ENCODE results near the gene ZWINT.

Gene ZWINT

DNA sequence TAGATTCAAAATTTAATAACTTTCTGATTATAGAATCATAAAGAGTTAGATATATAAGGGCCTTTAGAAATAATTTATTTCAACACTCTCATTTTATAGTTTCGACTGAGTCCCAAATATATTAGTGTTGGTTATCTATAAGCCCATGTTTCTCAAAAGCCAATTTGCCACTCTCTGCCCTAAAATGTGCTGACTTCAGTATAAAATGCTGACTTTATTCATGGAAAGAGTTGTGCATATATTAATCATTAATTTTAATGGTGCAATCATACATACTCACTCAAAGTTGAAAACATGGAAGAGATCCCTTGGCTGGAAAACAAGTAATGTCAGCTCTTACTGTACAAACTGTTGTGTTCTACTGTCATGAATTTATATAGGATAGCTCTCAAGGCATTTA lies 19.4 kb downstream of the ZWINT start:
- no CpG with 5 or more reads among the region's 1 CpG for WGBS, 2 experiments (ENCODE audit: insufficient coverage in 2 of 2)
- Histone ChIP-seq H3K4me1 (ENCODE audit: control insufficient read depth, insufficient read depth, low read length, poor library complexity, severe bottlenecking) (no peaks in the 10 kb centered on the region), H3K9me3 (ENCODE audit: control insufficient read depth, low read length) (no peaks in the 10 kb centered on the region), H3K4me3 (ENCODE audit: extremely low read depth, insufficient read depth, low read length, poor library complexity, severe bottlenecking) (no peak overlapping the region), H3K27ac (ENCODE audit: low read depth, low read length, severe bottlenecking) (no peak overlapping the region), H3K36me3 (ENCODE audit: control insufficient read depth, insufficient read depth, low read length) (no peaks in the 10 kb centered on the region)

- no peaks in the 10 kb centered on the region for H3K4me1 ChIP-seq (ENCODE audit: control insufficient read depth, insufficient read depth, low read length, poor library complexity, severe bottlenecking)
- H3K9me3 ChIP-seq (ENCODE audit: control insufficient read depth, low read length): no peaks in the 10 kb centered on the region
- no peak overlapping the region for H3K4me3 ChIP-seq (ENCODE audit: extremely low read depth, insufficient read depth, low read length, poor library complexity, severe bottlenecking)
- no peak overlapping the region for H3K27ac ChIP-seq (ENCODE audit: low read depth, low read length, severe bottlenecking)
- 67 to 88% methylated on average over 1 of the region's 2 CpGs for WGBS, 2 experiments (ENCODE audit: insufficient coverage in 2 of 2)
- no peaks in the 10 kb centered on the region for H3K36me3 ChIP-seq (ENCODE audit: control insufficient read depth, insufficient read depth, low read length)
Measured at GRCh38 chr10:56329961-56330360, 31.1 kb downstream of the ZWINT start.

DNA sequence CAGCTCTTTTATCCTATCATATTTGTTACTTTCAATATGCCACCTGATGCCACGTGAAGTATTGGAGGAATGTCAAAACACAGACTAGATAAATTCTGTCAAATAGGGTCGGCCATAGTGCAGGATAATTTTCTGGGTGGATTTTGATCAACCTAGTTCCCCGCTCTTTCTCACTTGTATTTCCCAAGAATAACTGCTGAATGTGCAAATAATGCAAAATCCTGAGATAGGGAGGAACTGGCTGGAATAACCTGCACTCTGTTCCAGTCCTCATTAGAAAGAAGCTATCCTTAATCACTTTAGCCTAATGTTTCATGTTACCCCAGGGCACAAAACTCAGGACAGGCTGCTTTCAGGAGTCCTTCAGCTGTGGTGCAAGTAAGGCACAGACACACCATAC lies 33.9 kb downstream of the ZWINT start:
- no peaks in the 10 kb centered on the region for H3K36me3 ChIP-seq (ENCODE audit: control insufficient read depth, insufficient read depth, low read length)
- 87% methylated on average over 3 of the region's 3 CpGs; no CpG with 5 or more reads in 1 of the 2 experiments for WGBS, 2 experiments (ENCODE audit: insufficient coverage in 2 of 2)

GRCh38 chr10:56319386-56319785 lies 41.7 kb downstream of the ZWINT start:
- Histone ChIP-seq H3K36me3 (ENCODE audit: control insufficient read depth, insufficient read depth, low read length) (no peaks in the 10 kb centered on the region), H3K4me3 (ENCODE audit: extremely low read depth, insufficient read depth, low read length, poor library complexity, severe bottlenecking) (no peak overlapping the region), H3K4me1 (ENCODE audit: control insufficient read depth, insufficient read depth, low read length, poor library complexity, severe bottlenecking) (no peaks in the 10 kb centered on the region), H3K9me3 (ENCODE audit: control insufficient read depth, low read length) (no peaks in the 10 kb centered on the region), H3K27ac (ENCODE audit: low read depth, low read length, severe bottlenecking) (no peak overlapping the region)

More for the DNA sequence above, 33.9 kb downstream of the ZWINT start:
- no peaks in the 10 kb centered on the region for H3K4me1 ChIP-seq (ENCODE audit: control insufficient read depth, insufficient read depth, low read length, poor library complexity, severe bottlenecking)
- H3K4me3 ChIP-seq (ENCODE audit: extremely low read depth, insufficient read depth, low read length, poor library complexity, severe bottlenecking): no peak overlapping the region
- H3K9me3 ChIP-seq (ENCODE audit: control insufficient read depth, low read length): no peaks in the 10 kb centered on the region
- no peak overlapping the region for H3K27ac ChIP-seq (ENCODE audit: low read depth, low read length, severe bottlenecking)

DNA sequence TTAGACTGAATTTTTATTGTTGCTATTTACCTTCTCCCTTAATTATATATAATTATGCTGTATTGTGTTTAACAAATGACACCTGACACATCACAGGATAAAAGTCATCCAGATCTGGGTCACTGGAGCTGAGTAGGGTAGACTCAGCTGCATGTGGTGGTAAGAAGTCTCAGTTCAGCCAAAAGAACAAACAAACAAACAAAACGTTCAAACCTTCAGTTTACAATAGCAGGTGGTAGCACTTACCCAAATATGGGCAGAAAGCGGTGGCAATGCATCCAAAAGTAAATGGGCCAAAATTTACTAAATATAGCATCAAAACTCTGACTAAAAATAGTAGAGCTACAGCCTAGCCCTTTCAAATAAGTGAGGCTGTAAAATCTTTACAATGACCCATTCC lies 42.2 kb downstream of the ZWINT start:
- no peaks in the 10 kb centered on the region for H3K4me1 ChIP-seq (ENCODE audit: control insufficient read depth, insufficient read depth, low read length, poor library complexity, severe bottlenecking)
- no CpG with 5 or more reads among the region's 2 CpGs for WGBS, 2 experiments (ENCODE audit: insufficient coverage in 2 of 2)
- H3K9me3 ChIP-seq (ENCODE audit: control insufficient read depth, low read length): no peaks in the 10 kb centered on the region

GRCh38 chr10:56317603-56318002 lies 43.5 kb downstream of the ZWINT start:
- 50 to 60% methylated on average over 2 to 3 of the region's 3 CpGs for WGBS, 2 experiments (ENCODE audit: insufficient coverage in 2 of 2)
- no peaks in the 10 kb centered on the region for H3K9me3 ChIP-seq (ENCODE audit: control insufficient read depth, low read length)
- no peaks in the 10 kb centered on the region for H3K36me3 ChIP-seq (ENCODE audit: control insufficient read depth, insufficient read depth, low read length)
- H3K4me3 ChIP-seq (ENCODE audit: extremely low read depth, insufficient read depth, low read length, poor library complexity, severe bottlenecking): no peak overlapping the region
- no peaks in the 10 kb centered on the region for H3K4me1 ChIP-seq (ENCODE audit: control insufficient read depth, insufficient read depth, low read length, poor library complexity, severe bottlenecking)
- H3K27ac ChIP-seq (ENCODE audit: low read depth, low read length, severe bottlenecking): no peak overlapping the region

More for the DNA sequence above, 42.2 kb downstream of the ZWINT start:
- H3K27ac ChIP-seq (ENCODE audit: low read depth, low read length, severe bottlenecking): no peak overlapping the region
- no peaks in the 10 kb centered on the region for H3K36me3 ChIP-seq (ENCODE audit: control insufficient read depth, insufficient read depth, low read length)
- no peak overlapping the region for H3K4me3 ChIP-seq (ENCODE audit: extremely low read depth, insufficient read depth, low read length, poor library complexity, severe bottlenecking)

- Histone ChIP-seq H3K9me3 (ENCODE audit: control insufficient read depth, low read length) (no peaks in the 10 kb centered on the region), H3K4me1 (ENCODE audit: control insufficient read depth, insufficient read depth, low read length, poor library complexity, severe bottlenecking) (no peaks in the 10 kb centered on the region), H3K27ac (ENCODE audit: low read depth, low read length, severe bottlenecking) (no peak overlapping the region), H3K4me3 (ENCODE audit: extremely low read depth, insufficient read depth, low read length, poor library complexity, severe bottlenecking) (no peak overlapping the region), H3K36me3 (ENCODE audit: control insufficient read depth, insufficient read depth, low read length) (no peaks in the 10 kb centered on the region)
Measured at GRCh38 chr10:56316603-56317002, 44.5 kb downstream of the ZWINT start.

Data from mesodermal cell (in vitro differentiated cells).